K562 (cell line): ENCODE measurements around the gene GABRB3. TPM values are rescaled to one million over a fixed set of nuclear protein-coding genes. Genes with fewer than 3 reads are reported as not detected.

Source experiments
- ATAC-seq: fragments of 200-7000 bp; cut with Tn5 transposase; 3 replicates; pipeline ENCODE4 v1.9.1; 2020; ENCODE audit warnings: moderate library complexity
- BruUV-seq: library from RNA; stranded (reverse); fragments of 400-500 nt; replicated peaks from 2 replicates; lab custom pipeline; 2021; lab: Mats Ljungman, UMichigan
- CTCF ChIA-PET: fragments of 300-600 bp; formaldehyde crosslinking; extraction: SDS; loops from one replicate; lab custom pipeline; 2021; ENCODE audit warnings: low intra/inter-chr PET ratio; lab: Yijun Ruan, JAX
- POLR2A ChIA-PET: fragments of 300-600, 350-650 bp; sonication (Branson Sonifier 250); formaldehyde crosslinking; extraction: SDS; loops from one replicate; lab custom pipeline; 2021; ENCODE audit warnings: antibody characterized with exemption, inconsistent platforms; lab: Yijun Ruan, JAX
- DNase-seq, 4 experiments: peaks; one replicate each; pipeline versions ENCODE4 v3.0.0 to v3.0.0-alpha.2; 2011 to 2018; ENCODE audit warnings: low spot score in 3 of 4, mixed read lengths in 3 of 4; ENCODE audit errors: extremely low read depth in 1 of 4
- FAIRE-seq: peaks from 2 replicates; lab custom pipeline; 2011; peaks lifted over from hg19 to GRCh38; lab: Jason Lieb, UNC
- H2AFZ ChIP-seq: 2 replicates; pipeline ENCODE4 v1.6.0; 2011; ENCODE audit warnings: low read depth, low read length, control low read depth, inconsistent platforms
- H3K27ac ChIP-seq: fragments of 200-600 bp; 3 replicates; pipeline ENCODE4 v1.8.0; 2011; ENCODE audit warnings: low read depth, mild to moderate bottlenecking, control low read depth, inconsistent platforms, low read length, moderate library complexity, mixed read lengths; ENCODE audit errors: extremely low read depth
- H3K27me3 ChIP-seq, 2 experiments: fragments of 300-600 bp in 1 of 2; 2 replicates in 1 of 2; 3 replicates in 1 of 2; pipeline versions ENCODE4 v1.6.0 to v1.8.0; 2011; ENCODE audit warnings: inconsistent platforms in 2 of 2, low read length in 2 of 2, mild to moderate bottlenecking in 1 of 2, mixed read lengths in 1 of 2, moderate library complexity in 1 of 2; ENCODE audit not compliant: control insufficient read depth in 2 of 2, insufficient read depth in 2 of 2
- H3K36me3 ChIP-seq: fragments of 300-600 bp; 3 replicates; pipeline ENCODE4 v1.8.0; 2011; ENCODE audit warnings: mild to moderate bottlenecking, low read length, inconsistent platforms; ENCODE audit not compliant: control insufficient read depth, insufficient read depth
- H3K4me1 ChIP-seq, 2 experiments: fragments of 200-600 bp in 1 of 2; replicated peaks in 1 of 2; 2 replicates in 1 of 2; 3 replicates in 1 of 2; pipeline versions ENCODE4 v1.5.1 to v1.8.0; 2011; ENCODE audit warnings: inconsistent platforms in 2 of 2, low read length in 2 of 2, mild to moderate bottlenecking in 1 of 2, mixed read lengths in 1 of 2, moderate library complexity in 1 of 2; ENCODE audit not compliant: control insufficient read depth in 2 of 2, insufficient read depth in 2 of 2
- H3K4me2 ChIP-seq: 2 replicates; pipeline ENCODE4 v1.6.1; 2011; ENCODE audit warnings: low read length, control low read depth, inconsistent platforms, mixed read lengths; ENCODE audit not compliant: insufficient read depth
- H3K4me3 ChIP-seq: fragments of 200-600 bp; sonication (generic), shearing (Covaris generic); 2 replicates; pipeline ENCODE4 v1.5.1; 2016; ENCODE audit warnings: control low read depth, inconsistent platforms
- H3K79me2 ChIP-seq: fragments of 200-600 bp; 3 replicates; pipeline ENCODE4 v1.8.0; 2011; ENCODE audit warnings: low read length, inconsistent platforms; ENCODE audit not compliant: control insufficient read depth, insufficient read depth
- H3K9ac ChIP-seq, 2 experiments: 2 replicates each; pipeline versions ENCODE4 v1.6.0 to v1.6.1; 2011; ENCODE audit warnings: low read depth in 2 of 2, low read length in 2 of 2, control low read depth in 1 of 2, inconsistent platforms in 1 of 2, mild to moderate bottlenecking in 1 of 2, mixed read lengths in 1 of 2; ENCODE audit not compliant: insufficient read depth in 1 of 2
- H3K9me1 ChIP-seq: one replicate; pipeline ENCODE4 v1.6.0; 2011; ENCODE audit warnings: inconsistent platforms, mild to moderate bottlenecking, low read length, moderate library complexity; ENCODE audit not compliant: control insufficient read depth, insufficient read depth
- H3K9me3 ChIP-seq: replicated peaks from 2 replicates; pipeline ENCODE4 v1.5.1; 2011; ENCODE audit warnings: low read depth, low read length, inconsistent platforms; ENCODE audit not compliant: control insufficient read depth, insufficient read depth
- H4K20me1 ChIP-seq: replicated peaks from 2 replicates; pipeline ENCODE4 v1.6.1; 2011; ENCODE audit warnings: low read length, inconsistent platforms, mixed read lengths; ENCODE audit not compliant: control insufficient read depth, insufficient read depth
- DPF2 ChIP-seq: fragments of 450-650 bp; IDR thresholded peaks from 2 replicates; pipeline ENCODE4 v1.6.1; 2016
- EP400 ChIP-seq: fragments of 450-650 bp; IDR thresholded peaks from 2 replicates; pipeline ENCODE4 v1.6.1; 2017; ENCODE audit warnings: antibody characterized with exemption, mild to moderate bottlenecking, moderate library complexity
- HNRNPH1 ChIP-seq: fragments of 200-400 bp; formaldehyde crosslinking; optimal IDR thresholded peaks from 2 replicates; pipeline ENCODE3; 2017; ENCODE audit warnings: low read depth, mild to moderate bottlenecking, low read length, moderate library complexity
- KLF16 ChIP-seq: IDR thresholded peaks from 2 replicates; pipeline ENCODE4 v1.6.1; 2016; ENCODE audit warnings: antibody characterized with exemption
- MCM3 ChIP-seq: fragments of 450-650 bp; IDR thresholded peaks from 2 replicates; pipeline ENCODE4 v1.6.1; 2016
- MCM5 ChIP-seq: fragments of 450-650 bp; IDR thresholded peaks from 2 replicates; pipeline ENCODE4 v1.6.1; 2016; ENCODE audit warnings: low read depth
- MIER1 ChIP-seq: fragments of 450-650 bp; IDR thresholded peaks from 2 replicates; pipeline ENCODE4 v1.6.1; 2016; ENCODE audit warnings: antibody characterized with exemption, mild to moderate bottlenecking, low read depth
- NELFE ChIP-seq: IDR thresholded peaks from 2 replicates; pipeline ENCODE4 v1.6.1; 2011; ENCODE audit warnings: mild to moderate bottlenecking; ENCODE audit not compliant: insufficient read depth, insufficient read length
- PTTG1 ChIP-seq: fragments of 450-650 bp; IDR thresholded peaks from 2 replicates; pipeline ENCODE4 v1.6.1; 2016; ENCODE audit warnings: low read depth, mild to moderate bottlenecking, missing genetic modification characterization, missing compliant biosample characterization
- RBM17 ChIP-seq: fragments of 200-400 bp; formaldehyde crosslinking; IDR thresholded peaks from 2 replicates; pipeline ENCODE4 v1.6.1; 2017; ENCODE audit warnings: low read depth, mild to moderate bottlenecking, low read length, borderline replicate concordance
- ZBTB34 ChIP-seq: fragments of 250-450 bp; sonication (Bioruptor Pico); IDR thresholded peaks from 2 replicates; pipeline ENCODE4 v1.8.0; 2021; ENCODE audit warnings: mild to moderate bottlenecking, moderate library complexity
- ZNF143 ChIP-seq: sonication (generic); formaldehyde crosslinking; IDR thresholded peaks from 2 replicates; pipeline ENCODE4 v1.9.0; 2022; ENCODE audit warnings: mild to moderate bottlenecking, missing genetic modification reagents
- WGBS: fragments of 100-300 bp; shearing (Covaris generic); methylation state at CpG from one replicate; pipeline ENCODE4 v1.1.6; 2016; ENCODE audit warnings: low coverage, mixed read lengths; ENCODE audit not compliant: insufficient coverage; ENCODE audit errors: missing lambda C conversion rate; 5-methylcytosine and 5-hydroxymethylcytosine counted together
- in situ Hi-C: fragments of 300-500 bp; cut with MboI; formaldehyde crosslinking; loops from 4 replicates; pipeline ENCODE4 v1.15.0; 2018; ENCODE audit warnings: inconsistent platforms, mixed read lengths
- intact Hi-C: fragments of 100-400 bp; cut with micrococcal nuclease; formaldehyde crosslinking; loops from 2 replicates; pipeline ENCODE4 v1.14.2; 2022
- polyA plus RNA-seq, 8 experiments: library from polyadenylated mRNA; depleted of rRNA in 4 of 8; stranded (reverse) in 5 of 8; unstranded in 3 of 8; fragments of >200 nt; fragmentation: Nextera tagmentation in 2 of 8; fragmentation: Illumina TruSeq in 1 of 8; extraction: Ambion mirVana in 2 of 8; extraction: Trizol in 1 of 8; gene quantifications; 2 replicates each; pipeline versions ENCODE4 v1.2.1 to v1.2.3, GENCODE V29; 2011 to 2014; ENCODE audit warnings: inconsistent platforms in 1 of 8, missing spikeins in 1 of 8
- total RNA-seq, 7 experiments: library from RNA; depleted of rRNA in 6 of 7; stranded (reverse); fragments of >200 nt in 6 of 7; fragmentation: Illumina TruSeq in 2 of 7; extraction: Trizol in 2 of 7; gene quantifications; 2 replicates each; pipeline versions ENCODE4 v1.2.1 to v1.2.3, GENCODE V29; 2011 to 2021; ENCODE audit warnings: low replicate concordance in 1 of 7

GABRB3 gene
- total and polyA plus RNA-seq, 9 of the 15 experiments (the other 6 are each of a cell fraction or from before 2014, with no cell fraction given) = 0.09 to 1.4 (median 0.49) TPM

GRCh38 chr15:26697913-26698312 is 75.0 kb downstream of the GABRB3 start (continued):
- no peak for TF ChIP-seq ZBTB34 (CRISPR knock-in tag)
- no peak for TF ChIP-seq NELFE
- TF ChIP-seq MCM5 = no peak
- TF ChIP-seq KLF16 = no peak

GRCh38 chr15:26691249-26691648 is 81.6 kb downstream of the GABRB3 start:
- in situ Hi-C loops = no loop called here
- FAIRE-seq = no peak

More at GRCh38 chr15:26691249-26691648, 81.6 kb downstream of the GABRB3 start:
- no peaks in the 10 kb centered on the region for H3K9me1 ChIP-seq
- H4K20me1 ChIP-seq = no peaks in the 10 kb centered on the region
- no TSS peak for BruUV-seq
- DNase-seq = no peak
- no peaks in the 10 kb centered on the region for H3K4me1 ChIP-seq
- no peaks in the 10 kb centered on the region for H3K27me3 ChIP-seq
- H3K9me3 ChIP-seq = no peaks in the 10 kb centered on the region
- no peaks in the 10 kb centered on the region for H3K79me2 ChIP-seq
- no peaks in the 10 kb centered on the region for H3K36me3 ChIP-seq
- H3K4me2 ChIP-seq = no peak overlapping the region
- intact Hi-C loops = no loop called here
- WGBS = 8% methylated on average over 3 of the region's 4 CpGs
- no peak for TF ChIP-seq HNRNPH1
- TF ChIP-seq MIER1 = no peak
- no peak for TF ChIP-seq ZNF143 (CRISPR knock-in tag)
- no peak for TF ChIP-seq EP400
- no peak for TF ChIP-seq PTTG1 (tag)
- no peak for TF ChIP-seq DPF2
- no peak for TF ChIP-seq RBM17
- no peak for TF ChIP-seq MCM3
- ChIA-PET CTCF (no interaction called here), POLR2A (no interaction called here)
- H3K4me3 ChIP-seq = no peak overlapping the region
- H2AFZ ChIP-seq = no peak overlapping the region
- H3K27ac ChIP-seq = no peak overlapping the region
- H3K9ac ChIP-seq = no peak overlapping the region
- ATAC-seq = no peak
